B cell (primary cell): Measurements from ENCODE around the gene KCNE1.

Source experiments
- EZH2 ChIP-seq: IDR thresholded peaks from 2 replicates; pipeline ENCODE4 v1.6.1; 2012; ENCODE audit warnings: borderline replicate concordance, low read depth, mild to moderate bottlenecking, moderate library complexity, low read length; ENCODE audit not compliant: insufficient read depth, poor library complexity, severe bottlenecking
- TF ChIP-seq, protein P1 (sequence below): fragments of 200-600 bp; IDR thresholded peaks from one replicate; pipeline ENCODE4 v1.8.0; 2022; ENCODE audit warnings: antibody characterized with exemption, mild to moderate bottlenecking

DNA sequence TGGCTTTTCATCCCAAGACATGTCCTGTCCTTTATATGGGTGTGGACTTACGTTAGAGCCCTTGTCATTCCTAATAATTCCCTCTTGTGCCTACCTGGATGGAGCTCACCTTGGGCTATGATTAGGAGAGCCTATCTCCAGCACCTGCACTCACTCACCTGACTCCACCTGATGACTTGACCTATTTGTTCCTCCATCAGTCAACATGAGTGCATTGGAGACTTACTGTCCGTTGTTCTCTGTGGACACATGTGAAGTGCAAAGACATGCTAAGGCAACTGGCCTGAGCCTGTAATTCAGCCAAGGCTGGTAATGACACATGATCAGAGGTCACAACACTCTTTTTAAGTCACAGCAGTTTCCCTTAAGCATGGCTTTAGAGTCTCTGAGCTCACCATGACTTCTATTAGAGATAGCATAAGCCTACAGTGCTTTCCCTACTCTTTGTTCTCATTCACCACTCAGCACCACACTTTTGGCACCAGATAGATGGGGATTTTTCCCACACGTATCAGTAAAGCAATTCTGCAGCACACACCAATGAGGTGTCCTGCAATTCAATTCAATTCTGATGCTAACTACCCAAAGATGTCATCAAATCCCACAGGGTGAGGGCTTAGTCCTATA is 9.4 kb downstream of the KCNE1 start:
- TF ChIP-seq, protein P1, sequence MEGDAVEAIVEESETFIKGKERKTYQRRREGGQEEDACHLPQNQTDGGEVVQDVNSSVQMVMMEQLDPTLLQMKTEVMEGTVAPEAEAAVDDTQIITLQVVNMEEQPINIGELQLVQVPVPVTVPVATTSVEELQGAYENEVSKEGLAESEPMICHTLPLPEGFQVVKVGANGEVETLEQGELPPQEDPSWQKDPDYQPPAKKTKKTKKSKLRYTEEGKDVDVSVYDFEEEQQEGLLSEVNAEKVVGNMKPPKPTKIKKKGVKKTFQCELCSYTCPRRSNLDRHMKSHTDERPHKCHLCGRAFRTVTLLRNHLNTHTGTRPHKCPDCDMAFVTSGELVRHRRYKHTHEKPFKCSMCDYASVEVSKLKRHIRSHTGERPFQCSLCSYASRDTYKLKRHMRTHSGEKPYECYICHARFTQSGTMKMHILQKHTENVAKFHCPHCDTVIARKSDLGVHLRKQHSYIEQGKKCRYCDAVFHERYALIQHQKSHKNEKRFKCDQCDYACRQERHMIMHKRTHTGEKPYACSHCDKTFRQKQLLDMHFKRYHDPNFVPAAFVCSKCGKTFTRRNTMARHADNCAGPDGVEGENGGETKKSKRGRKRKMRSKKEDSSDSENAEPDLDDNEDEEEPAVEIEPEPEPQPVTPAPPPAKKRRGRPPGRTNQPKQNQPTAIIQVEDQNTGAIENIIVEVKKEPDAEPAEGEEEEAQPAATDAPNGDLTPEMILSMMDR, result no peak
- TF ChIP-seq EZH2, result no peak
